ENCODE results near the gene RALGDS.
A peak's percentile ranks its signal among the peaks of the same experiment; 100 is the strongest.

- peak in 3 of 4 experiments; percentile 67 to 77 (median 77) for TF ChIP-seq CTCF (IDR thresholded peaks at IDR 0.05)
- peak; percentile 59 for TF ChIP-seq POLR2AphosphoS5 (IDR thresholded peaks at IDR 0.05)
- TF ChIP-seq EP300 (IDR thresholded peaks at IDR 0.05) = no peak
Observed at GRCh38 chr9:133160742-133161546, 39.9 kb upstream of the RALGDS start.

All from gastroesophageal sphincter (tissue), 3 donors.